GM18499 (cell line): ENCODE measurements around the gene COL6A3.

Source experiments
- ATAC-seq: cut with Tn5 transposase; IDR thresholded peaks from one replicate; pipeline ENCODE4 v1.9.1; 2021; ENCODE audit warnings: moderate number of reproducible peaks; ENCODE audit not compliant: insufficient read depth, unreplicated experiment

Gene COL6A3

GRCh38 chr2:237441605-237442274 is 27.8 kb upstream of the COL6A3 start:
- ATAC-seq = no peak

GRCh38 chr2:237440819-237441281 is 26.9 kb upstream of the COL6A3 start:
- no peak for ATAC-seq

GRCh38 chr2:237438080-237438940 is 24.3 kb upstream of the COL6A3 start:
- no peak for ATAC-seq

- no peak for ATAC-seq
These were observed 23.6 kb upstream of the COL6A3 start for GRCh38 chr2:237437566-237437965.

GRCh38 chr2:237435844-237436587 is 22.1 kb upstream of the COL6A3 start:
- ATAC-seq = no peak

- ATAC-seq = peak; percentile 59
These were observed 20.9 kb upstream of the COL6A3 start for GRCh38 chr2:237434866-237435311.

GRCh38 chr2:237433920-237434676 is 20.1 kb upstream of the COL6A3 start:
- ATAC-seq = no peak

GRCh38 chr2:237432484-237433092 is 18.6 kb upstream of the COL6A3 start:
- ATAC-seq = no peak

GRCh38 chr2:237431837-237432236 is 17.9 kb upstream of the COL6A3 start:
- ATAC-seq = no peak

- ATAC-seq = no peak
These were observed 17.4 kb upstream of the COL6A3 start for GRCh38 chr2:237431372-237431771.

- no peak for ATAC-seq
These were observed 16.9 kb upstream of the COL6A3 start for GRCh38 chr2:237430861-237431260.

- no peak for ATAC-seq
These were observed 15.8 kb upstream of the COL6A3 start for GRCh38 chr2:237429753-237430152.

GRCh38 chr2:237427769-237428506 is 14.0 kb upstream of the COL6A3 start:
- peak; percentile 38 for ATAC-seq

GRCh38 chr2:237426517-237426916 is 12.6 kb upstream of the COL6A3 start:
- ATAC-seq = no peak

GRCh38 chr2:237425320-237425719 is 11.4 kb upstream of the COL6A3 start:
- ATAC-seq = no peak

- ATAC-seq = no peak
These were observed 10.6 kb upstream of the COL6A3 start for GRCh38 chr2:237424544-237424943.

- ATAC-seq = no peak
These were observed 9.9 kb upstream of the COL6A3 start for GRCh38 chr2:237423891-237424290.

GRCh38 chr2:237422309-237422708 is 8.3 kb upstream of the COL6A3 start:
- no peak for ATAC-seq

GRCh38 chr2:237421542-237422116 is 7.7 kb upstream of the COL6A3 start:
- ATAC-seq = no peak
